Measurements from ENCODE around the gene AMT.
"Not testable (repeated sequence)": the region's sequence is repeated elsewhere in the genome, so short reads cannot be mapped to it uniquely, and the experiment has no call there.

Gene AMT

GRCh38 chr3:49421890-49422378 lies 339 bp downstream of the AMT start:
- DNase-seq (ENCODE audit: low read depth) = no peak

- no peak for DNase-seq (ENCODE audit: low read depth)
Measured at GRCh38 chr3:49417516-49418120, 4.7 kb downstream of the AMT start.

- no peak for DNase-seq (ENCODE audit: low read depth)
Measured at GRCh38 chr3:49416867-49417266, 5.4 kb downstream of the AMT start.

GRCh38 chr3:49415931-49416601 lies 6.2 kb downstream of the AMT start:
- peak; percentile 47 for DNase-seq (ENCODE audit: low read depth)

GRCh38 chr3:49414753-49415152 lies 7.5 kb downstream of the AMT start:
- no peak for DNase-seq (ENCODE audit: low read depth)

- no peak for DNase-seq (ENCODE audit: low read depth)
Measured at GRCh38 chr3:49413338-49413734, 8.9 kb downstream of the AMT start.

GRCh38 chr3:49412632-49413337 lies 9.5 kb downstream of the AMT start:
- DNase-seq (ENCODE audit: low read depth) = no peak

GRCh38 chr3:49411968-49412631 lies 10.2 kb downstream of the AMT start, which contains the start of the genes RHOA and TCTA:
RHOA (minus strand) TSS chr3:49411976; CDS start chr3:49375589, 36,387 bp downstream.
TCTA (plus strand) TSS chr3:49412423; CDS start chr3:49412427, 4 bp downstream.
- peak; percentile 97 for DNase-seq (ENCODE audit: low read depth)

- DNase-seq (ENCODE audit: low read depth) = peak; percentile 45
Measured at GRCh38 chr3:49411535-49411967, 10.7 kb downstream of the AMT start.

GRCh38 chr3:49410846-49411534 lies 11.3 kb downstream of the AMT start:
- DNase-seq (ENCODE audit: low read depth) = no peak

- DNase-seq (ENCODE audit: low read depth) = no peak
Measured at GRCh38 chr3:49410066-49410845, 12.0 kb downstream of the AMT start.

- DNase-seq (ENCODE audit: low read depth) = no peak
Measured at GRCh38 chr3:49406571-49407565, 15.4 kb downstream of the AMT start.

- DNase-seq (ENCODE audit: low read depth) = not testable (repeated sequence)
Measured at GRCh38 chr3:49405570-49405969, 16.7 kb downstream of the AMT start.

- no peak for DNase-seq (ENCODE audit: low read depth)
Measured at GRCh38 chr3:49403891-49404290, 18.4 kb downstream of the AMT start.

GRCh38 chr3:49401766-49402165 lies 20.5 kb downstream of the AMT start:
- DNase-seq (ENCODE audit: low read depth) = no peak

GRCh38 chr3:49399461-49399860 lies 22.8 kb downstream of the AMT start:
- no peak for DNase-seq (ENCODE audit: low read depth)

- no peak for DNase-seq (ENCODE audit: low read depth)
Measured at GRCh38 chr3:49397470-49397869, 24.8 kb downstream of the AMT start.

- not testable (repeated sequence) for DNase-seq (ENCODE audit: low read depth)
Measured at GRCh38 chr3:49391310-49391709, 31.0 kb downstream of the AMT start.

GRCh38 chr3:49389297-49389696 lies 33.0 kb downstream of the AMT start:
- DNase-seq (ENCODE audit: low read depth) = no peak

All from activated T-helper 9 cell treated with anti-CD3 and anti-CD28 coated beads, Interleukin-2, amount 50 U/mL, for 16 hours (primary cell).